Activated naive CD4-positive, alpha-beta T cell treated with Interleukin-2 at 50 U/mL for 16 hours (primary cell): ENCODE measurements around the gene PLA1A.
A peak's percentile ranks its signal among the peaks of the same experiment; 100 is the strongest.

Experiments used
- DNase-seq: peaks from one replicate; pipeline ENCODE4 v3.0.0-alpha.2; 2020

Gene PLA1A

GRCh38 chr3:119613201-119613600 lies 15.5 kb downstream of the PLA1A start:
- DNase-seq = no peak

- DNase-seq = no peak
Measured at GRCh38 chr3:119613872-119614271, 16.2 kb downstream of the PLA1A start.

GRCh38 chr3:119616056-119616455 lies 18.4 kb downstream of the PLA1A start:
- DNase-seq = no peak

GRCh38 chr3:119619094-119619493 lies 21.4 kb downstream of the PLA1A start:
- no peak for DNase-seq

GRCh38 chr3:119620899-119621298 lies 23.2 kb downstream of the PLA1A start:
- no peak for DNase-seq

- DNase-seq = no peak
Measured at GRCh38 chr3:119624002-119624720, 26.5 kb downstream of the PLA1A start.

- no peak for DNase-seq
Measured at GRCh38 chr3:119625451-119626153, 27.9 kb downstream of the PLA1A start.

- no peak for DNase-seq
Measured at GRCh38 chr3:119626196-119626595, 28.5 kb downstream of the PLA1A start.

GRCh38 chr3:119627461-119627860 lies 29.8 kb downstream of the PLA1A start:
- peak; percentile 32 for DNase-seq

GRCh38 chr3:119628390-119628789 lies 30.7 kb downstream of the PLA1A start:
- DNase-seq = peak; percentile 58

- no peak for DNase-seq
Measured at GRCh38 chr3:119628816-119629445, 31.2 kb downstream of the PLA1A start.

- no peak for DNase-seq
Measured at GRCh38 chr3:119630128-119630879, 32.6 kb downstream of the PLA1A start.

GRCh38 chr3:119630880-119631329 lies 33.2 kb downstream of the PLA1A start:
- no peak for DNase-seq

GRCh38 chr3:119631516-119631915 lies 33.8 kb downstream of the PLA1A start:
- no peak for DNase-seq

GRCh38 chr3:119632216-119632615 lies 34.5 kb downstream of the PLA1A start:
- no peak for DNase-seq

GRCh38 chr3:119632829-119633228 lies 35.1 kb downstream of the PLA1A start:
- no peak for DNase-seq

GRCh38 chr3:119635719-119636118 lies 38.0 kb downstream of the PLA1A start:
- DNase-seq = no peak

- no peak for DNase-seq
Measured at GRCh38 chr3:119636249-119636648, 38.6 kb downstream of the PLA1A start.

- no peak for DNase-seq
Measured at GRCh38 chr3:119636891-119637611, 39.4 kb downstream of the PLA1A start.

GRCh38 chr3:119637679-119638477 lies 40.2 kb downstream of the PLA1A start:
- DNase-seq = no peak

GRCh38 chr3:119639494-119640350 lies 42.0 kb downstream of the PLA1A start:
- DNase-seq = peak; percentile 8
